ENCODE data around the gene NEO1. TPM values are rescaled to one million over a fixed set of nuclear protein-coding genes. Genes with fewer than 3 reads are reported as not detected.

The NEO1 gene
- total RNA-seq, 2 donors from 2014 or later: 129 to 202 TPM

- ATAC-seq (no peak), DNase-seq (no peak)
- intact Hi-C loops (cut with DNase I, micrococcal nuclease): no loop called here
Observed at GRCh38 chr15:73231661-73232419, 179.6 kb downstream of the NEO1 start.

GRCh38 chr15:73232776-73233175, 180.5 kb downstream of the NEO1 start:
- intact Hi-C loops (cut with DNase I, micrococcal nuclease): no loop called here
- no peak for ATAC-seq
- DNase-seq: no peak

GRCh38 chr15:73233623-73234022, 181.4 kb downstream of the NEO1 start:
- intact Hi-C loops (cut with DNase I, micrococcal nuclease): no loop called here
- DNase-seq (no peak), ATAC-seq (no peak)

- DNase-seq (no peak), ATAC-seq (no peak)
- intact Hi-C loops (cut with DNase I, micrococcal nuclease): no loop called here
Observed at GRCh38 chr15:73237910-73238309, 185.6 kb downstream of the NEO1 start.

GRCh38 chr15:73239564-73240215, 187.4 kb downstream of the NEO1 start:
- intact Hi-C loops (cut with DNase I, micrococcal nuclease): no loop called here
- DNase-seq: no peak
- ATAC-seq: peak; percentile 56

- intact Hi-C loops (cut with DNase I, micrococcal nuclease): no loop called here
- DNase-seq: peak; percentile 49 to 77
- ATAC-seq: peak; percentile 71
Observed at GRCh38 chr15:73240866-73241499, 188.7 kb downstream of the NEO1 start.

- DNase-seq (no peak), ATAC-seq (peak; percentile 74)
- intact Hi-C loops (cut with DNase I, micrococcal nuclease): no loop called here
Observed at GRCh38 chr15:73244333-73244732, 192.1 kb downstream of the NEO1 start.

GRCh38 chr15:73246439-73246838, 194.2 kb downstream of the NEO1 start:
- intact Hi-C loops (cut with DNase I, micrococcal nuclease): no loop called here
- no peak for ATAC-seq
- DNase-seq: no peak

- DNase-seq: no peak
- ATAC-seq: no peak
- intact Hi-C loops (cut with DNase I, micrococcal nuclease): no loop called here
Observed at GRCh38 chr15:73246898-73247297, 194.6 kb downstream of the NEO1 start.

- no peak for DNase-seq
- intact Hi-C loops (cut with DNase I, micrococcal nuclease): no loop called here
- ATAC-seq: no peak
Observed at GRCh38 chr15:73247331-73247730, 195.1 kb downstream of the NEO1 start.

GRCh38 chr15:73249499-73249898, 197.2 kb downstream of the NEO1 start:
- ATAC-seq (no peak), DNase-seq (no peak)
- intact Hi-C loops (cut with DNase I, micrococcal nuclease): no loop called here

- intact Hi-C loops (cut with DNase I, micrococcal nuclease): no loop called here
- DNase-seq (no peak), ATAC-seq (no peak)
Observed at GRCh38 chr15:73254598-73254997, 202.3 kb downstream of the NEO1 start.

- intact Hi-C loops (cut with DNase I, micrococcal nuclease): no loop called here
- ATAC-seq (no peak), DNase-seq (no peak)
Observed at GRCh38 chr15:73258271-73259108, 206.2 kb downstream of the NEO1 start.

GRCh38 chr15:73264881-73265280, 212.6 kb downstream of the NEO1 start:
- no peak for ATAC-seq
- DNase-seq: no peak
- intact Hi-C loops (cut with DNase I, micrococcal nuclease): no loop called here

GRCh38 chr15:73265536-73266153, 213.4 kb downstream of the NEO1 start:
- DNase-seq (peak in 1 of 2 donors; percentile 34), ATAC-seq (peak; percentile 61)
- intact Hi-C loops (cut with DNase I, micrococcal nuclease): no loop called here

GRCh38 chr15:73268457-73268856, 216.2 kb downstream of the NEO1 start:
- intact Hi-C loops (cut with DNase I, micrococcal nuclease): no loop called here
- no peak for DNase-seq
- ATAC-seq: no peak

GRCh38 chr15:73270366-73271097, 218.3 kb downstream of the NEO1 start:
- ATAC-seq (no peak), DNase-seq (no peak)
- intact Hi-C loops (cut with DNase I, micrococcal nuclease): no loop called here
